Activated CD8-positive, alpha-beta T cell treated with anti-CD3 and anti-CD28 coated beads for 36 hours (primary cell): Measurements from ENCODE around the gene P3R3URF. TPM values are rescaled to one million over a fixed set of nuclear protein-coding genes. Genes with fewer than 3 reads are reported as not detected.

Experiments
- ATAC-seq: fragments of 200-7000 bp; cut with Tn5 transposase; one replicate; pipeline ENCODE4 v1.10.0; 2021; ENCODE audit warnings: mild to moderate bottlenecking, moderate library complexity
- CTCF ChIA-PET: fragments of 350-600 bp; sonication (Branson Sonifier 250); formaldehyde crosslinking; loops from one replicate; lab custom pipeline; 2021; ENCODE audit warnings: antibody characterized with exemption; lab: Charles Lee
- POLR2A ChIA-PET: fragments of 350-600 bp; sonication (Branson Sonifier 250); formaldehyde crosslinking; loops from one replicate; lab custom pipeline; 2021; ENCODE audit warnings: antibody characterized with exemption; lab: Charles Lee
- DNase-seq: peaks from one replicate; pipeline ENCODE4 v3.0.0-alpha.2; 2020
- H3K27ac Mint-ChIP-seq: one replicate; pipeline ENCODE4 v1.8.0; 2021; ENCODE audit warnings: mild to moderate bottlenecking, mixed read lengths
- H3K27me3 Mint-ChIP-seq: one replicate; pipeline ENCODE4 v1.8.0; 2021; ENCODE audit warnings: mixed read lengths
- H3K36me3 Mint-ChIP-seq: one replicate; pipeline ENCODE4 v1.8.0; 2021; ENCODE audit warnings: low read depth, mixed read lengths
- H3K4me1 Mint-ChIP-seq: one replicate; pipeline ENCODE4 v1.8.0; 2021; ENCODE audit warnings: low read depth, mixed read lengths
- H3K4me3 Mint-ChIP-seq: one replicate; pipeline ENCODE4 v1.8.0; 2021; ENCODE audit warnings: mild to moderate bottlenecking, moderate library complexity, mixed read lengths
- H3K9me3 Mint-ChIP-seq: one replicate; pipeline ENCODE4 v1.8.0; 2021; ENCODE audit warnings: mixed read lengths
- intact Hi-C: fragments of 100-400 bp; cut with micrococcal nuclease; formaldehyde crosslinking; loops from one replicate; pipeline ENCODE4 v1.10.0; 2022
- total RNA-seq, 2 experiments: library from RNA; stranded (reverse); gene quantifications; one replicate each; pipeline ENCODE4 v1.2.3, GENCODE V29; 2021
- TF ChIP-seq, protein P1 (sequence below): fragments of 200-600 bp; IDR thresholded peaks from one replicate; pipeline ENCODE4 v1.8.0; 2022; ENCODE audit warnings: antibody characterized with exemption, mild to moderate bottlenecking

P3R3URF gene
- total RNA-seq, 2 experiments from 2014 or later = not detected

DNA sequence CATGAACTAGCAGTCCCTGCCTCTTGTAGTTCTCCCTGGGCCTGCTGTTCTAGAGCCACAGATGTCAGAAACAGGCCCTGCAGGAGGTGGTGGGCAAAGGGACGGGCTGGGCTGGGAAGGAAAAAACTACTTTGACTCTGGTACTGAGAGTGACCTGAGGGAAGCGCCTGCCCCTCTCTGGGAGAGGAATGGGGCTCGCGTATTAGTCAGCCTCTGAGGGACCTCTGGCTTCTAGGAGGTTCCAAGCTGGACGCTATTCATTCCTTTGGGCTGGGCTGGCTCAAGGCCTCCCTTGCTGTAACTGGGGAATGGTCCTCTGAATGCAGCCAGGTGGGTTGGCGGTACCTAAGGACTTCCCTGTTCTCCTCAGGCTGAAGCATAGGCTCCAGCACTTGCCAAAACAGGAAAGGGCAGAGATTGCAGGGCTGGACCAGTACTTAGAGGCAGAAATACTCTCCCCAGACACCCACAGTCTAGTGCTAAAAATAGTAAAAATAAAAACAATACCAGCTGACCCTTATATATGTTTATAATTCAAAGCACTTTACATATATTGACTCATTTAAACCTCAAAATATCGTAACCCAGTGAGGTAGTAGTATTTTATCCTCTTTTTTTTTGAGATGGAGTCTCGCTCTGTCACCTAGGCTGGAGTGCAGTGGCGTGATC, 14.9 kb upstream of the P3R3URF start:
- no peaks in the 10 kb centered on the region for H3K27me3 Mint-ChIP-seq

DNA sequence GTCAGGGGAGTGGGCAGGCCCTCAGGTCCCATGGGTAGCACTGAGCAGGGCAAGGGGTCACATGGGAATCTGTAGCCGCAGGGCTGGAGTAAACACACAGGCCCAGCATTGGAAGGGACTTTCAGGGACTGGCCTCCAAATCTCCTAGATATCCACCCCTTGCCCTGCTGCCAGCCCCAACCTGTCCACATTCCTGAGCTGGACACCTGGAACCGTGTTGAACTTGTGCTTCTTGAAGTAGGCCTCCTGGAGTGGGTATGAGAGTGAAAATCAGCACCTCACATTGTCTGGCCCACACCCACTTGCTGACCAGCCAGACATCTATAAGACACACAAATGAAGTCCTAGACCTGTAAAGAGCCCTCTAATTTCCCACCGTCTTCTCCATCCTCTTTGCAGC, 14.3 kb upstream of the P3R3URF start:
- TF ChIP-seq, protein P1, sequence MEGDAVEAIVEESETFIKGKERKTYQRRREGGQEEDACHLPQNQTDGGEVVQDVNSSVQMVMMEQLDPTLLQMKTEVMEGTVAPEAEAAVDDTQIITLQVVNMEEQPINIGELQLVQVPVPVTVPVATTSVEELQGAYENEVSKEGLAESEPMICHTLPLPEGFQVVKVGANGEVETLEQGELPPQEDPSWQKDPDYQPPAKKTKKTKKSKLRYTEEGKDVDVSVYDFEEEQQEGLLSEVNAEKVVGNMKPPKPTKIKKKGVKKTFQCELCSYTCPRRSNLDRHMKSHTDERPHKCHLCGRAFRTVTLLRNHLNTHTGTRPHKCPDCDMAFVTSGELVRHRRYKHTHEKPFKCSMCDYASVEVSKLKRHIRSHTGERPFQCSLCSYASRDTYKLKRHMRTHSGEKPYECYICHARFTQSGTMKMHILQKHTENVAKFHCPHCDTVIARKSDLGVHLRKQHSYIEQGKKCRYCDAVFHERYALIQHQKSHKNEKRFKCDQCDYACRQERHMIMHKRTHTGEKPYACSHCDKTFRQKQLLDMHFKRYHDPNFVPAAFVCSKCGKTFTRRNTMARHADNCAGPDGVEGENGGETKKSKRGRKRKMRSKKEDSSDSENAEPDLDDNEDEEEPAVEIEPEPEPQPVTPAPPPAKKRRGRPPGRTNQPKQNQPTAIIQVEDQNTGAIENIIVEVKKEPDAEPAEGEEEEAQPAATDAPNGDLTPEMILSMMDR = no peak
- Mint-ChIP-seq H3K4me1 (peaks cover 4% of the 10 kb centered on the region), H3K9me3 (no peaks in the 10 kb centered on the region), H3K36me3 (peaks cover 9% of the 10 kb centered on the region), H3K4me3 (no peak overlapping the region), H3K27ac (no peak overlapping the region), H3K27me3 (no peaks in the 10 kb centered on the region)
- no peak for ATAC-seq
- intact Hi-C loops = no loop called here
- CTCF ChIA-PET = interaction anchor here (1.1 to 2.0 kb wide), 2 partner anchors 8 to 33 kb away, joined by 3 to 7 read pairs; no protein-coding TSS in a partner anchor
- POLR2A ChIA-PET = interaction anchor here (0.9 kb wide), 1 partner anchor 53 kb away, joined by 3 read pairs; no protein-coding TSS in a partner anchor
- DNase-seq = no peak

More for the DNA sequence above, 14.9 kb upstream of the P3R3URF start:
- H3K4me1 Mint-ChIP-seq = no peaks in the 10 kb centered on the region
- peaks cover 9% of the 10 kb centered on the region for H3K36me3 Mint-ChIP-seq
- H3K27ac Mint-ChIP-seq = no peak overlapping the region
- CTCF ChIA-PET = interaction anchor here (0.9 to 2.0 kb wide), 4 partner anchors 9 to 149 kb away, joined by 3 to 7 read pairs (median 3); partner anchors contain the start of gene LURAP1
- POLR2A ChIA-PET = interaction anchor here (0.6 to 1.1 kb wide), 3 partner anchors 24 to 816 kb away, joined by 3 read pairs; no protein-coding TSS in a partner anchor
- no peak overlapping the region for H3K4me3 Mint-ChIP-seq
- intact Hi-C loops = no loop called here
- H3K9me3 Mint-ChIP-seq = no peaks in the 10 kb centered on the region
- no peak for DNase-seq
- ATAC-seq = no peak
- TF ChIP-seq, protein P1 = no peak

- ChIA-PET CTCF (interaction anchor here (1.2 kb wide), 1 partner anchor 152 kb away, joined by 3 read pairs; no protein-coding TSS in a partner anchor), POLR2A (interaction anchor here (1.0 kb wide), 1 partner anchor 14 kb away, joined by 3 read pairs; no protein-coding TSS in a partner anchor)
- no peak for DNase-seq
- Mint-ChIP-seq H3K9me3 (no peaks in the 10 kb centered on the region), H3K4me1 (peaks cover 22% of the 10 kb centered on the region), H3K4me3 (no peak overlapping the region), H3K27ac (no peak overlapping the region), H3K27me3 (no peaks in the 10 kb centered on the region), H3K36me3 (peaks cover 9% of the 10 kb centered on the region)
- intact Hi-C loops = no loop called here
- no peak for ATAC-seq
- TF ChIP-seq, protein P1 = no peak
Observed at GRCh38 chr1:46188295-46189030, 12.2 kb upstream of the P3R3URF start.

GRCh38 chr1:46187106-46187869, 11.0 kb upstream of the P3R3URF start:
- H3K27ac Mint-ChIP-seq = no peak overlapping the region

More at GRCh38 chr1:46187106-46187869, 11.0 kb upstream of the P3R3URF start:
- Mint-ChIP-seq H3K9me3 (no peaks in the 10 kb centered on the region), H3K4me3 (no peak overlapping the region), H3K4me1 (peaks cover 22% of the 10 kb centered on the region), H3K27me3 (no peaks in the 10 kb centered on the region), H3K36me3 (peaks cover 7% of the 10 kb centered on the region)
- POLR2A ChIA-PET = interaction anchor here (1.0 to 1.9 kb wide), 3 partner anchors 10 to 15 kb away, joined by 3 to 8 read pairs (median 3); no protein-coding TSS in a partner anchor
- ATAC-seq (no peak), DNase-seq (no peak)
- CTCF ChIA-PET = interaction anchor here (1.2 to 8.9 kb wide), 2 partner anchors 35 to 151 kb away, joined by 3 to 54 read pairs; no protein-coding TSS in a partner anchor
- TF ChIP-seq, protein P1 = no peak
- intact Hi-C loops = no loop called here
